ENCODE measurements around the gene MAP3K2.
A peak's percentile ranks its signal among the peaks of the same experiment; 100 is the strongest.

MAP3K2 gene

DNA sequence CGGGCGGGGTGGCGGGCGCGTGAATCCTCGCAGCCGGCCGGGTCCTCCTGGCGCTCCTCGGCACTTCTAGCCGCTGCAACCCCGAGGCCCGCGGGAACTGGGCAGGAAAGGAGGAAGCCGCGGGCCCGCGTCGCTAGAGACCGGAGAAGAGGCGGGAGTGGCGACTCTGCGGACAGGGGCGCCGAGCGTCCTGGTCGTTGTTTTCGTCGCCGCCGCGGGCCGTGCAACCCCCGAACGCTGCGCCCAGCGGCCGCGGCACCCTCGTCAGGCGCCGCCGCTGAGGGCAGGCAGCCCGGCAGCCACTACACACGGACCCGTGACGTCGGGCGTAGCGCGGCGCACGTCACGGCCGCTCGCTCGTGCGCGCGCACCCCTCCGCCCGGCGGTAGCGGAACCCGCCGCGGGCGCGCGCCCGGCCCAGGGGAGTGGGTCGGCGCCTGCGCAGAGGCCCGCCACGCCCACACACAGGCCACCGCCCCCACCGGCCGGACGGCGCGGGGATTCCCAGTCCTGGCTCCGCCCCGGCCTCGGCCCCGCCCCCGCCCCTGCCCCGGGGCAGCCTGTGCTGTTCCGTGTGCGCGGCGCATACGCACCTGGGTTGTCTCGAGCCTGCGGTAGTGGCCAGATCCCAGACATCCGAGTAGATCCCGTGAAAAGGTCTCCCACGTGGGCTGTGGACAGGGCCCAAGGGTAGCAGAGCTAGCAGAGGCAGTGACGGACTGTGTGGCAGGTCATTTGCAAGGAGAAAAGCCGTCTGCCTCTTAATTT is at the start of gene MAP3K2:
Gene MAP3K2 (minus strand): TSS at position 321 of the 768 bp plus-strand sequence. CDS start 44,846 bp downstream, outside the sequence.
- peak; percentile 80 for DNase-seq

DNA sequence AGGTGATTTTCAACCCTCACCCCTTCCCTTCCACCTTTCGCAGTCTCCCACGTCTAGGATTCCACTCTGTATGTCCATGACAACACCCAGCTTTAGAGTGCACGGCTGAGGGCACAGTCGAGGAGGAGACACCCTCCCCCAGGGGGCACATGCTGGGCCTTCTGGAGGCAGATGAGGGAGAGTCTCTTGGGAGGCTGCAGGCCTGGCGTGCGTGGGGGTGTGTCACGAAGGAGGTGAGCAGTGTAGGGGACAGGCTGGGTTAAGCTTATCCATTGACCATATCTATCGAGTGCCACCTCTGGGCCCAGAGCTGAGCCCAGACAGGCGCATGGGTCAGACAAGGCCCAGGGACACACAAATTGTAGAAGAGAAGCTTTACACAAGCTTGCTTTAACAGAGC is 49.3 kb upstream of the MAP3K2 start:
- no peak for DNase-seq

DNA sequence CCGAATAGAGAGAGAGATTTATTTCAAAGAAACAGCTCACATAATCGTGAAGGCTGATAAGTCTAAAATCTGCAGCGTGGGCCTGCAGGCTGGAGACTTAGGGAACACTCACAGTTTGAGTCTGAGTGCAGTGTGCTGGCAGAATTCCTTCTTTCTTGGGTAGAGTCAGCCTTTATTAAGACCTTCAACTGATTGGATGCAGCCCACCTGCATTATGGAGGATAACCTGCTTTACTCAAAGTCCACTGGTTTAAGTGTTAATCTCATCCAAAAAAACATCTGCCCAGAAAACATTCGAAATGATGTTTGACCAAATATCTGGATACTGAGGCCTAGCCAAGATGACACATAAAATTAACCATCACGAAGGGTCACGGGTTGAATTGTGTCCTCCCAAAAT is 46.7 kb upstream of the MAP3K2 start:
- DNase-seq: no peak

DNA sequence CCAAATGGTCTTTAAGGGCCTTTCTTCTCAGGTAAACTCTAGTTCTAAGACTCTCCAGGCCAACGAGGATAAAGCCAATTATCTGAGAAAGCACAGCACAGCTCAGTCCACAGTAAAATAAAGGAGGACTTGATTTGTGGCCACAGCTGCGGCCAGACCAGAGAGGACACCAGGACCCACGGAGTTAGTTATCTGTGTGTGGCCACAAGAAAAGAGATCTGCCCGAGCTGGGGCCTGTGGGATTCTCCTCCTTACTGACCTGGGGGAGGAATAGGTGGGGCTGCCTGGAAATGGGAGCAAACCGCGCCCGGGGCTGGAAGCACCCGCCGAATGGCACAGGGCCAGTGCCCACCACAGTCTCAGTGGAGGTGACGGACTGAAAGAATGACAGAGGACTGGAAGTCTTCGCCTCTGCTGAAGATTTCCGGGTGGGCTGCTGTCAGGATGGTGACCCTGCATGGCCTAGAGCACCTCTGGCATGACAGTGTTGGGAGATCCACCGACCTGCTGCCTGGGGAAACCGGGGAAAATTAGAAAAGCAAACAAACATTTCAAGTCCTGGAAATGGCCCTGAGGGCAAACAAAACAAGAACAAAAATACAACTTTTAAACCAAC is 43.7 kb upstream of the MAP3K2 start:
- no peak for DNase-seq

- DNase-seq: no peak
Measured at GRCh38 chr2:127429844-127430425, 42.2 kb upstream of the MAP3K2 start.

DNA sequence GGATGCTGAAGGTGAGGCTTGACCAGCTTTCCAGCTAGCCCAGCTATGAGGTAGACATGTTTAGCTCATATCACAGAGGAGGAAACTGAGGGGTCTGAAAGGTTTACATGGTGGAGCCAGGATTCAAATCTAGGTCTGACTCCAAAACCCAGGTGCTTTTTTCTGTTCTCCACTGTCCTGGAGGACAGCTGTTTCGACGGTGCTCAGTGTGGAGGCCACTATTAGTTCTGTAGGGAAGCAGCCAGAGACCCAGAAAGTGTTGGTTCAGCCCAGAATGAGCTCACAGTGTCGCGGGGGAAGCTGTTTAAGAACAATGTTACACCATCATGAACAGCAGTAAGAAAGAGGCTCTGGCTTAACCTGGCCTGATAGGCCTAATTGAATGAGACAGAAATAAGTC is 41.5 kb upstream of the MAP3K2 start:
- DNase-seq: no peak

DNA sequence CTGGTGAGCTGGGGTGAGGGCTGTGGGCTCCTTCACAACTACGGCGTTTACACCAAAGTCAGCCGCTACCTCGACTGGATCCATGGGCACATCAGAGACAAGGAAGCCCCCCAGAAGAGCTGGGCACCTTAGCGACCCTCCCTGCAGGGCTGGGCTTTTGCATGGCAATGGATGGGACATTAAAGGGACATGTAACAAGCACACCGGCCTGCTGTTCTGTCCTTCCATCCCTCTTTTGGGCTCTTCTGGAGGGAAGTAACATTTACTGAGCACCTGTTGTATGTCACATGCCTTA is 41.0 kb upstream of the MAP3K2 start:
- no peak for DNase-seq

DNA sequence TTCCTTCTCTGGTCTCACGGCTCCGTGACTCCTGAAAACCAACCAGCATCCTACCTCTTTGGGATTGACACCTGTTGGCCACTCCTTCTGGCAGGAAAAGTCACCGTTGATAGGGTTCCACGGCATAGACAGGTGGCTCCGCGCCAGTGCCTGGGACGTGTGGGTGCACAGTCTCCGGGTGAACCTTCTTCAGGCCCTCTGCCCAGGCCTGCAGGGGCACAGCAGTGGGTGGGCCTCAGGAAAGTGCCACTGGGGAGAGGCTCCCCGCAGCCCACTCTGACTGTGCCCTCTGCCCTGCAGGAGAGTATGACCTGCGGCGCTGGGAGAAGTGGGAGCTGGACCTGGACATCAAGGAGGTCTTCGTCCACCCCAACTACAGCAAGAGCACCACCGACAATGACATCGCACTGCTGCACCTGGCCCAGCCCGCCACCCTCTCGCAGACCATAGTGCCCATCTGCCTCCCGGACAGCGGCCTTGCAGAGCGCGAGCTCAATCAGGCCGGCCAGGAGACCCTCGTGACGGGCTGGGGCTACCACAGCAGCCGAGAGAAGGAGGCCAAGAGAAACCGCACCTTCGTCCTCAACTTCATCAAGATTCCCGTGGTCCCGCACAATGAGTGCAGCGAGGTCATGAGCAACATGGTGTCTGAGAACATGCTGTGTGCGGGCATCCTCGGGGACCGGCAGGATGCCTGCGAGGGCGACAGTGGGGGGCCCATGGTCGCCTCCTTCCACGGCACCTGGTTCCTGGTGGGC is 40.5 kb upstream of the MAP3K2 start:
- no peak for DNase-seq

DNA sequence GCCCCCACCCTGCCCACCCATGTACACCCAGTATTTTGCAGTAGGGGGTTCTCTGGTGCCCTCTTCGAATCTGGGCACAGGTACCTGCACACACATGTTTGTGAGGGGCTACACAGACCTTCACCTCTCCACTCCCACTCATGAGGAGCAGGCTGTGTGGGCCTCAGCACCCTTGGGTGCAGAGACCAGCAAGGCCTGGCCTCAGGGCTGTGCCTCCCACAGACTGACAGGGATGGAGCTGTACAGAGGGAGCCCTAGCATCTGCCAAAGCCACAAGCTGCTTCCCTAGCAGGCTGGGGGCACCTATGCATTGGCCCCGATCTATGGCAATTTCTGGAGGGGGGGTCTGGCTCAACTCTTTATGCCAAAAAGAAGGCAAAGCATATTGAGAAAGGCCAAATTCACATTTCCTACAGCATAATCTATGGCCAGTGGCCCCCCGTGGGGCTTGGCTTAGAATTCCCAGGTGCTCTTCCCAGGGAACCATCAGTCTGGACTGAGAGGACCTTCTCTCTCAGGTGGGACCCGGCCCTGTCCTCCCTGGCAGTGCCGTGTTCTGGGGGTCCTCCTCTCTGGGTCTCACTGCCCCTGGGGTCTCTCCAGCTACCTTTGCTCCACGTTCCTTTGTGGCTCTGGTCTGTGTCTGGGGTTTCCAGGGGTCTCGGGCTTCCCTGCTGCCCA is 39.7 kb upstream of the MAP3K2 start:
- no peak for DNase-seq

- no peak for DNase-seq
Measured at GRCh38 chr2:127426501-127427354, 39.0 kb upstream of the MAP3K2 start.

- DNase-seq: no peak
Measured at GRCh38 chr2:127425540-127426490, 38.0 kb upstream of the MAP3K2 start.

DNA sequence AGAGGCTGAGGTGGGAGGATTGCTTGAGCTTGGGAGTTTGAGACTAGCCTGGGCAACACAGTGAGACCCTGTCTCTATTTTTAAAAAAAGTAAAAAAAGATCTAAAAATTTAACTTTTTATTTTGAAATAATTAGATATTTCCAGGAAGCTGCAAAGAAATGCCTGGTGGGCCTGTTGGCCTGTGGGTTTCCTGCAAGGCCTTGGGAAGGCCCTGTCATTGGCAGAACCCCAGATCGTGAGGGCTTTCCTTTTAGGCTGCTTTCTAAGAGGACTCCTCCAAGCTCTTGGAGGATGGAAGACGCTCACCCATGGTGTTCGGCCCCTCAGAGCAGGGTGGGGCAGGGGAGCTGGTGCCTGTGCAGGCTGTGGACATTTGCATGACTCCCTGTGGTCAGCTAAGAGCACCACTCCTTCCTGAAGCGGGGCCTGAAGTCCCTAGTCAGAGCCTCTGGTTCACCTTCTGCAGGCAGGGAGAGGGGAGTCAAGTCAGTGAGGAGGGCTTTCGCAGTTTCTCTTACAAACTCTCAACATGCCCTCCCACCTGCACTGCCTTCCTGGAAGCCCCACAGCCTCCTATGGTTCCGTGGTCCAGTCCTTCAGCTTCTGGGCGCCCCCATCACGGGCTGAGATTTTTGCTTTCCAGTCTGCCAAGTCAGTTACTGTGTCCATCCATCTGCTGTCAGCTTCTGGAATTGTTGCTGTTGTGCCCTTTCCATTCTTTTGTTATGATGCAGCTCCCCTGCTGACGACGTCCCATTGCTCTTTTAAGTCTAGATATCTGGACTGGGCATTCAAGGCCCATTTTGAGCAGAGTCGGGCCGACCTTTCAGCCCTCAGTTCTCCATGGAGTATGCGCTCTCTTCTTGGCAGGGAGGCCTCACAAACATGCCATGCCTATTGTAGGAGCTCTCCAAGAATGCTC is 37.1 kb upstream of the MAP3K2 start:
- DNase-seq: no peak

DNA sequence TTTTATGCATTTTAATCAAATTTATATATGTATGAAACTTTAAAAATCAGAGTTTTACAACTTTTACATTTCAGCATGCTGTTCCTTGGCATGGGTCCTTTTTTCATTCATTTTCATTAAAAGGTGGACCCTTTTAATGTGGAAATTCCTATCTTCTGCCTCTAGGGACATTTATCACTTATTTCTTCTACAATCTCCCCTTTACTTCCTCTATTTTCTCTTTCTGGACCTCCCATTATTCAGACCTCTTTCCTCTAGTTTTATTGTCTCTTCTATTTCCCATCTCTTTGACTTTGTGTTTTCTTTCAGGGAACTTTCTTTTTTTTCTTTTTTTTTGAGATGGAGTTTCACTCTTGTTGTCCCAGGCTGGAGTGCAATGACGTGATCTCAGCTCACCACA is 36.1 kb upstream of the MAP3K2 start:
- DNase-seq: no peak

DNA sequence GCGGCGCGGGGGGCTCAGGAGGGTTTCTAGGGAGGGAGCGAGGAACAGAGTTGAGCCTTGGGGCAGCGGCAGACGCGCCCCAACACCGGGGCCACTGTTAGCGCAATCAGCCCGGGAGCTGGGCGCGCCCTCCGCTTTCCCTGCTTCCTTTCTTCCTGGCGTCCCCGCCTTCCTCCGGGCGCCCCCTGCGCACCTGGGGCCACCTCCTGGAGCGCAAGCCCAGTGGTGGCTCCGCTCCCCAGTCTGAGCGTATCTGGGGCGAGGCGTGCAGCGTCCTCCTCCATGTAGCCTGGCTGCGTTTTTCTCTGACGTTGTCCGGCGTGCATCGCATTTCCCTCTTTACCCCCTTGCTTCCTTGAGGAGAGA is 35.7 kb upstream of the MAP3K2 start:
- no peak for DNase-seq

- DNase-seq: no peak
Measured at GRCh38 chr2:127422559-127423477, 35.0 kb upstream of the MAP3K2 start.

GRCh38 chr2:127421871-127422558 is 34.2 kb upstream of the MAP3K2 start:
- no peak for DNase-seq

GRCh38 chr2:127421116-127421800 is 33.5 kb upstream of the MAP3K2 start:
- no peak for DNase-seq
